DMS114 treated with DMSO at 0.1 percent for 48 hours (cell line): ENCODE data around the gene MTG1.
"Not testable (repeated sequence)": the region's sequence is repeated elsewhere in the genome, so short reads cannot be mapped to it uniquely, and the experiment has no call there.

Experiments
- DNase-seq: peaks from one replicate; lab custom pipeline; 2025; ENCODE audit not compliant: unreplicated experiment; lab: John Stamatoyannopoulos, UW

Gene MTG1

DNA sequence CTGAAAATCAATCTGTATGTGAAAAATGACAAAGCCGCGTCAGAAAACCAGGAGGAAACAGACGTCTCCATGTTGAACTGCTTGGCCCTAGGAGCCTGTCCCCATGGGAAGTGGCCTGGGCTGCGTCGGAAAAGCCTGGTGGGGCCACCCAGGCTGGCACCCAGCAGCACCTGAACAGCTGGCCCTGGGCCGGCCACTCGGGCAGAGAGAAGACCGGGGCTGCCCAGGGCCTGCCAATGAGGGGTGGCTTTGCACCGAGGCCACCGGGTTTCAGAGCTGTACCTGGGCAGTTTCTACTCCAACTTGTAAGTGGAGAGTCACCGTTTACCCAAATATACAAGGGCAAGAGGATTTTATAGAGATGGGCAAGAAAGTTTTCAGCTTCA, 35.0 kb upstream of the MTG1 start:
- no peak for DNase-seq

- DNase-seq: no peak
Observed at GRCh38 chr10:133359554-133359971, 34.4 kb upstream of the MTG1 start.

DNA sequence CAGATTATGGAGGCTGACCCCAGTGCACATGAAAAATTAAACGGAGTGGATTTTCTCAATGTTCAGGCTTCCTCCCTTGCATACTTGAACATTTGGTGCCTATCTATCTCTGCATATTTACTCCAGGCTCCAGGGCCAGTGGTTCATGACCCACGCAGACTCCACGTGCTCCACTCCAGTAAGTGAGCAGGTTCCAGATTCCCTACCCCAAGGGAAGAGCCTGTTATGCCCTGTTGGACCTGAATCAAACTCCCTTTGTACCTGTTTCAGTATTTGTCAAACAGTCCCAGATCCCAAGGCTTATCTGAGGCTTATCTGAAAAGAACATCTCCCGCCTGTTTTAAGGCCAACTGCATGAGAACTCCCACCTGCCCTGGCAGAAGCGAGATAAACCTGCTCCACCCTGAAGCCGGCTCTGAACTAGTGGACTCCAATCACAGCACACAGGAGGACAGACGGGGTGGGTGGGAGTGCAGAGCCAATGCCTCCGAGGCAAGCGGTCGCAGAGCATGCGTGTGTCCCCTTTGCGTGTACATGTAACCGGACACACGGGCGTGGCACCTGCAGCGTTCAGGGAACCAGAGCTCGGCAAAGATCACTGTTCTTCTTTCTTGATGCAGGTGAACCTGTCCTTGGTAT, 33.9 kb upstream of the MTG1 start:
- no peak for DNase-seq

DNA sequence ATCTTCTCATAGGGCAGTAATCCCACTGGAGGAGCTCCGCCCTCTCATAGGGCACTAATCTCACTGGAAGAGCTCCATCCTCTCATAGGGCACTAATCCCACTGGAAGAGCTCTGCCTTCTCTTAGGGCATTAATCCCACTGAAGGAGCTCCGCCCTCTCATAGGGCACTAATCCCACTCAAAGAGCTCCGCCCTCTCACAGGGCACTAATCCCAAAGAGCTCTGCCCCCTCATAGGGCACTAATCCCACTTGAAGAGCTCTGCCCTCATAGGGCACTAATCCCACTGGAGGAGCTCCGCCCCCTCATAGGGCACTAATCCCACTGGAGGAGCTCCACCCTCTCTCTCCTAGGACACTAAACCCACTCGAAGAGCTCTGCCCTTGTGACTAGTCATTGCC, 32.7 kb upstream of the MTG1 start:
- no peak for DNase-seq

DNA sequence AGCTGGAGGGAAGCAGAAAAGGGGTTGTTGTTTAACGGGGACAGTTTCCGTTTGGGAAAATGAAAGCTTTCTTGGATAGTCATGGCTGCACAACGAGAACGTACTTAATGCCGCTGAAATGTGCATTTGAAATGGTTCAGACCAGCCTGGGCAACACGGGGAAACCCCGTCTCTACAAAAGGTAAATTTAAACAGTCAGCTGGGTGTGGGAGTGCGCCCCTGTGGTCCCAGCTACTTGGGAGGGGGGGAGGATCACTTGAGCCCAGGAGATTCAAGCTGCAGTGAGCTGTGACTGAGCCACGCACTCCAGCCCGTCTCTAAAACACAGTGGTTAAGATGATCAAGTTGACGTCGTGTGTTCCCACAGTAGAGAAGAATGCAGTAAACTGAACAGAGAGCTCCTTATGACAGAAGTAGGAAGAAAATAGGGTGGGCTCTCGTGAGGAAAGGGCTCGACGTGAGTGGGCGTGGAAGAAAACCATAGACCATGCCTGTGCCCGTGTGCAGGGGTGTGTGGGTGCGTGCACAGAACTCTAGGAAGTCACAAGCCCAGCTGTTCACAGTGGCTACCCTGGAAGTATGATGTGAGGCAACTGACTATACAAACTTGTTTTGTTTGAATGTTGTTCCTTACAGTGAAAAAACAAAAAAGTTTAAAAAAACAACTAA, 32.0 kb upstream of the MTG1 start:
- no peak for DNase-seq

DNA sequence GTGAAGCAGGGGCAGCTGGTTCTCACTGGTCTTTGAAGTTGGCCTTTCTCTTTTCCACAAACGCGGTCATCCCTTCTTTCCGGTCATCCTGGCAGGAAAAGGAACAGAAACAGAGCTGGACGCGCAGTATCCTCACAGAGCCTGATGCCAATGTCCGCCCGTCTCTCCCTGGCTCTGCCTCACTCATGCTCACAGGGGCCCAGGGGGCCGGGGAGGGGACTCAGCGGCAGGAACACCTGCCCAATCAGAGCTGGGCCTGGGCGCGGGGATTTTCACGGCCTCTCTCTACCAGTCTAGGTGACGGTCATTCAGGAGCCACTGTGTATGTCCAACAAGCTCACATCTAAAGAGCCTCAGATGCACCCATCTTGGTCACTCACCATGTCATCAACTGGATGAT, 31.1 kb upstream of the MTG1 start:
- DNase-seq: no peak

GRCh38 chr10:133364645-133365431, 29.1 kb upstream of the MTG1 start:
- no peak for DNase-seq

DNA sequence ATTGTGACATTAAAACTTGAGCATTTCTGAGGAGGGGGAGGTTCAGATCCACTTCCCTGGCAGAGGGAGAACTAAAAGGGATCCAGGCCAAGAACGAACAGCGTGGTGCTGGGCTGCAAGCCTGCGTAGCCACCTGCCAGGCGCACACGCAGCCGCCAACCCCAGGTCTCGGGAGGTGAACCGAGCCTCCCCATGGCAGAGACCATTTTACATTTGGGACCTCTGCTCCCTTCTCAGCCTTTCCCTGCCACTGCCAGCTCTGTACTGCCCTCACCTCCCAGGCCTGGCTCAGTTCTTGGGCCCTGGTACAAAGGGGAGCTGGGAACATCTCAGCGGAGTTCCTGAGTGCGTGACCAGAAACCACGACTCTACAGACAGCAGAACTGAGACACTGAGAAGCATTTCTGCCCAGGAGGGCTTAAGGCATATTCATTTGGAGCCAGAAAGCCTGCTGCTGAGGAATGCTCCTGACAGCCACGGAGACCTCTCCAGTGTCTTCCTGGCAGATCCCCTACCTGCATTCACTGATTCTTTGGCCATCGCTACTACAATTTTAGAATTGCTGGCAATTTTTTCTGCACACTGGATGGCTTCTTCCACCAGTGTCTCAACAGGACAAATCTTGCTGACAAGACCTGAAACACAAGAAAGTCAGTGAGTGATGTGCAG, 28.4 kb upstream of the MTG1 start:
- DNase-seq: no peak

- no peak for DNase-seq
Observed at GRCh38 chr10:133366130-133366478, 27.9 kb upstream of the MTG1 start.

- DNase-seq: no peak
Observed at GRCh38 chr10:133366751-133367150, 27.2 kb upstream of the MTG1 start.

GRCh38 chr10:133367461-133367860, 26.5 kb upstream of the MTG1 start:
- DNase-seq: not testable (repeated sequence)

- DNase-seq: no peak
Observed at GRCh38 chr10:133368153-133368552, 25.8 kb upstream of the MTG1 start.

- no peak for DNase-seq
Observed at GRCh38 chr10:133370030-133370786, 23.7 kb upstream of the MTG1 start.

DNA sequence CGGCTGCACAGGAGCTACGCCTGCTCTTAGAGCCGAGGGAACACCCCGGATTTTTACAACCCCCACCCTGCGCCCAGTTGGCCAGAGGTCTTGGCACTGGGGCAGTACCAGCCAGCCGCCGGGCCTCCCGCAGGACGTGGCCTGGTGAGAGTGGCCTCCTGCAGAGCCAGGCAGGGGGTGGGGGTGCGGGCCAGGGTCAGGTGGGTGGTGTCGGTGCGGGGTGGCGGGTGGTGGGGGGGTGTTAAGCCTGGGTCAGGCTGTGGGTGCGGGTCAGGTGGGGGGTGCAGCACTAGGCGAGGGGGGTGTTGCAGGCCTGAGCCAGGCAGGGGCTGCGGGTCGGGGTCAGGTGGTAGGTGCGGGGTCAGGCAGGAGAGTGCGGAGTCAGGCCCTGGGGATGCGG, 21.4 kb upstream of the MTG1 start:
- DNase-seq: no peak

DNA sequence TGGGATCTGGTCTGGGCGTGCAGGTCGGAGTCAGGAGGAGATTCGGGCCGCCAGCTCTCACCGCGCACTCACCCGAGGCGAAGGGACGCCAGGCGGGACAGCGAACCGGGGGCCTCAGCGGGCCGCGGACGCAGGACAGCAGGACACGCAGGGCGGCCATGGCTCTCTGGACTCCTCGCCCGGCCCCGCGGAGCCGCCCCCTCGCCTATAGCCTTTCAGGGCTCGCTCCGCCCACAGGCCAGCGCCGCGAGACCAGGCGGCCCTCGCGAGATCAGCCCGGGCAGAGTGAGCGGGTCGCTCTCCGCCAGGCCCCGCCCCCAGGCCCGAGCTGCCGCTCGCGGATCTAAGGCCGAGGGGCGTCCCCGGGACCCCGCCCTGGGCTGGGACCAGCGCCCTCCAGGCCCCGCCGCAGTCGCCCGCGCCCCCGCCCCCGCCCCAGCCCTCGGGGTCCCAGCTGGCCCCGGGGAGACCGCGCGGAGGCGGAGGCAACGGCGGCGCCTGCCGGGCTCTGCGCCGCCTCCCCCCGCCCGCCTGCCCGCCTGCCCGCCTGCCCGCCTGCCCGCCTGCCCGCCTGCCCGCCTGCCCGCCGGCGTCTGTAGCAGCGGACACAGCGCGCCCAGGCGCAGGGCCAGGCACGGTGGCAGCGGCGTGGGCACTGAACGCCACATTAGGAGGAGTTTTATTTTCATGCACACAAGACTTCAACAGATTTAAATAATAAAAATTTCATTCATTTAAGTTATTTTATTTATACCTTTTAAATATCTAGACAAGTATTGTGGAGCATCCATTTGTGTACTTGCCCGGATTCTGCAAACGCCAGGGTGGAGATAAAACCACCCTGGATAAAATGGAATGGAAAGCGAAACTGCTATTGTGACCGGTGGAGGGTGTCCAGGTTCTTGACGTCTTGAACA, 20.5 kb upstream of the MTG1 start, which contains the start of gene ECHS1:
Gene ECHS1 (minus strand): TSS at position 181 of the 917 bp plus-strand sequence. CDS start 21 bp downstream, at position 160.
- peak; percentile 84 for DNase-seq

DNA sequence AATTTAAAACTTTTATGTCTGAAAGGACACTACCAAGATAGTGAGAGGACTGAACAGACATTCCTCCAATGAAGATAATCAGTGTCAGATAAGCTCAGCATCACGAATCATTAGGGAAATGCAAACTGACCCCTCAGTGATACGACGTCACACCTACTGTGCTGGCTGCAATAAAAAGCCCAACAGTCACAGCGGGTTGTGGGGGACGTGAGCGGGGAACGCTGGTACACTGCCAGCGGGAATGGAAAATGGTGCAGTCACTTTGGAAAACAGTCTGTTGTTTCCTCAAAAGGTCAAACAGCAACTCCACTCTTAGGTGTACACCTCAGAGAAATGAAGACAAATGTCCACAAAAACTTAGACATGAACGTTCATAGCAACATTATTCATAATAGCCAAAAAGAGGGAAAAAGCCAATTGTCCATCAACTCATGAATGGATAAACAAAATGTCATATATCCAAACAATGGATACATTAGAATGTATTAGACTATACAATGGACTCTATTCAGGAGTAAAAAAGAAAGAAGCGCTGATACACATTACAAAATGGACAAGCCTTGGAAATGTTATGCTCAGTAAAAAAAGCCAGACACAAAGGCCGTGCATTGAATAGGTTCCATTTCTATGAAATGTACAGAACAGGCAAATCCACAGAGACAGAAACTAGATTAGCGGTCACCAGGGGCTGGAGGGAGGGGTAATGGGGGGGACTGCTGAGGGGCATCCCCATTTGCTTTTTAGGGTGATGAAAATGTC, 18.4 kb upstream of the MTG1 start:
- no peak for DNase-seq

DNA sequence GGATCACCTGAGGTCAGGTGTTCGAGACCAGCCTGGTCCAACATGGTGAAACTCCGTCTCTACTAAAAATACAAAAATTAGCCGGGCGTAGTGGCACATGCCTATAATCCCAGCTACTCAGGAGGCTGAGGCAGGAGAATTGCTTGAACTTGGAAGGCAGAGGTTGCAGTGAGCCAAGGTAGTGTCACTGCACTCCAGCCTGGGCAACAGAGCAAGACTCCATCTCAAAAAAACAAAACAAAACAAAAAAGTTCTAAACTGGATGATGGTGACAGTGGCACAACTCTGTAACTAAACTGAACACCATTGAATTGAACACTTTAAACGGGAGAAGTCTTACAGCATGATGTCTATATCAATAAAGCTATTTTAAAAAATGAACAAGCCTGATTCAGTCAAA, 17.8 kb upstream of the MTG1 start:
- not testable (repeated sequence) for DNase-seq

GRCh38 chr10:133377025-133377817, 16.7 kb upstream of the MTG1 start:
- no peak for DNase-seq
